HuH-7 (cell line): ENCODE results near the gene PSMA8.
"Not testable (repeated sequence)": the region's sequence is repeated elsewhere in the genome, so short reads cannot be mapped to it uniquely, and the experiment has no call there.

ENCODE experiments used
- DNase-seq: peaks from one replicate; pipeline ENCODE4 v3.0.0; 2011; ENCODE audit warnings: low spot score

PSMA8 gene

GRCh38 chr18:26176134-26176533 is 42.5 kb downstream of the PSMA8 start:
- no peak for DNase-seq

- DNase-seq, result no peak
These were observed 47.7 kb downstream of the PSMA8 start for GRCh38 chr18:26181343-26181826.

- no peak for DNase-seq
These were observed 49.9 kb downstream of the PSMA8 start for GRCh38 chr18:26183395-26184112.

DNA sequence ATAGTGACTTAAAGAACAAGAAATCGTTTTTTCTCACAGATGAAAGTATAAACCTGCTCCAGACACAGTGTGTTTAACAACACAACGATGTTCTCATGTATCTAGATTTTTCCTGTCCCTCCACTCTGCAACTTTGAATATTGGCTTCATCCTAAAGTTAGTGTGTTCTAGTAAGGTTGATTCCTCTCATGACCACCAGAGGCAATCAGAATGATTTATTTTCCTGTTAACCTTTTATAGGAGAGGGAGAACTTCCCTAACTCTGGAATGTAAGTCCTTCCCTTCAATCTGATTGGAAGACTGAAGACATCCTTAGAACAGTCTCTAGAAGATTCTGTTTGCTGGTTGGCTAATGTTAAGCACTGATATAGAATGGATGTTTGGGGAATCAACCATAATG is 51.6 kb downstream of the PSMA8 start:
- peak; percentile 4 for DNase-seq

DNA sequence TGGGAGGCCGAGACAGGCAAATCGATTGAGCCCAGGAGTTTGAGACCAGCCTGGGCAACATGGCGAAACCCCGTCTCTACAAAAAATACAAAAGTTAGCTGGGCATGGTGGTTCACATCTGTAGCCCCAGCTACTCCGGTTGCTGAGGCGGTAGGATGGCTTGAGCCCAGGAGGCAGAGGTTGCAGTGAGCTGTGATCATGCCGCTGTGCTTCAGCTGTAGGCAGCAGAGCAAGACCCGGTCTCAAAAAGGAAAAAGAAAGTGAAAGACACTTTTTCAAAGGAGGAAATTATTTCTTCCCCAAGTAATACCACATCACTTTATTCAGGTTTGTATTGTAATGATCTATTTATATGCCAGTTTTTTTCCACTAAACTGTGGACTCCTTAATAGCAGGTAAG is 56.8 kb downstream of the PSMA8 start:
- DNase-seq, result no peak

DNA sequence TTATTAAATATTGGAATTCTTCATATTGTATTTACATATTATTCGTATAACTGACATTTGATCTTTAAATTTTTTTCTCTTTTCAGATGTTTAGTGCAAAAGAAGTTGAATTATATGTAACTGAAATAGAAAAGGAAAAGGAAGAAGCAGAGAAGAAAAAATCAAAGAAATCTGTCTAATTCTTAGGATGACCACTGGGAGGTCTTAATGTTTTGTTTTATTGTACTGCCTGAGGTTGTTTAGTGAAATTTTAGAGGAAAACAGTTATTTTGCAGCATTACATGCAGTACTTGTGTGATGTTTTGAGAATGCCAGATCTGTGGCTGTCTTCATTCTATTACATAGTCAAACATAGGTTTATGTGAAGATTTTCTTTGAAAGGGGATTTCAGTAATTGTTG is 58.6 kb downstream of the PSMA8 start:
- no peak for DNase-seq

DNA sequence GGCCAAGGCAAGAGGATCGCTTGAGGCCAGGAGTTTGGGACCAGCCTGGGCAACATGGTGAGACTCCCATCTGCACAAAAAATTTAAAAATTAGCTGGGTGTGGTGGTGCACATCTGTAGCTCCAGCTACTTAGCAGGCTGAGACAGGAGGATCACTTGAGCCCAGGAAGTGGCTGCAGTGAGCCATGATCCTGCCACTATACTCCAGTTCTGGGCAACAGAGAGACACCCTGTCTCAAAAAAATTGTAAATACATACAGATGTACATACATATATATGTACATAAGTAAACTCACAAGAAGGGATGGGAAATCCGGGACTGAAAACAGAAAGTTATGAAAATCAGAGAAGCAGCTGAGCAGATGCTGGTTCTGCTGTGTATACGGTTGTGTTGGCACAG is 62.9 kb downstream of the PSMA8 start:
- DNase-seq, result no peak

GRCh38 chr18:26202001-26202400 is 68.3 kb downstream of the PSMA8 start:
- not testable (repeated sequence) for DNase-seq

GRCh38 chr18:26205318-26205717 is 71.6 kb downstream of the PSMA8 start:
- no peak for DNase-seq

DNA sequence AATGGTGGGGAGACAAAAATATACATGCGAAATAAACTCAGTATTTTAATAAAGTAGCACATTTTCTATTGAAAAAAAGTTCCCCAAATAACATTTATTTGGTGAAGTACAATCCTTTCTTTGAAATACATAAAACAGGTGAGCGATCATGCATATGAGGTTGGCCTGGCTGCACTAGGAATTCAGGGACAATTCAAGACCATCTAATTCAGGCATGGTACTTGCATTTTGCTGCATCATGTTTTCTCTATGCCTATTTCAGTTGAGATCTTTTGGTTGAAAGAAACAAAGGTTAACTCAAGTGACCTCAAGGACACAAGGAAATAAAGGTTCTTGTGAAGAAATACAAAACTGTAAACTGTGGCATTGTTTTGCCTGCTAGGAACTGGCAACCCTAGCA is 72.8 kb downstream of the PSMA8 start:
- no peak for DNase-seq

- no peak for DNase-seq
These were observed 74.3 kb downstream of the PSMA8 start for GRCh38 chr18:26207937-26208336.

DNA sequence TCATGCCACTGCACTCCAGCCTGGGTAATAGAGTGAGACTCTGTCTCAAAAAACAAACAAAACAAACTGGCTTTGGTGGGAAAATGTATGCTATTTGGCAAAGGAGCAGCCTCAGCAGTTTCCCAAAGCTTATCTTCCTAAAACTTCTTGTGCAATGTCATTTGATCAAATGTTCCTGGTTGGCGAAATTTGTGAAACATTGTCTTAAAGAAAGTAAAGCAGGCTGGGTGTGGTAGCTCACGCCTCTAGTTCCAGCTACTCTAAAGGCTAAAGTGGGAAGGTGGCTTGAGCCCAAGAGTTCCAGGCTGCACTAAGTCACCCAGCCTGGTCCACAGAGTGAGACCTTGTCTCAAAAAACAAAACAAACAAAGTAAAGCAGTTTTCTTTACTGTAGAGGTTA is 75.3 kb downstream of the PSMA8 start:
- no peak for DNase-seq

GRCh38 chr18:26210147-26210546 is 76.5 kb downstream of the PSMA8 start:
- no peak for DNase-seq

DNA sequence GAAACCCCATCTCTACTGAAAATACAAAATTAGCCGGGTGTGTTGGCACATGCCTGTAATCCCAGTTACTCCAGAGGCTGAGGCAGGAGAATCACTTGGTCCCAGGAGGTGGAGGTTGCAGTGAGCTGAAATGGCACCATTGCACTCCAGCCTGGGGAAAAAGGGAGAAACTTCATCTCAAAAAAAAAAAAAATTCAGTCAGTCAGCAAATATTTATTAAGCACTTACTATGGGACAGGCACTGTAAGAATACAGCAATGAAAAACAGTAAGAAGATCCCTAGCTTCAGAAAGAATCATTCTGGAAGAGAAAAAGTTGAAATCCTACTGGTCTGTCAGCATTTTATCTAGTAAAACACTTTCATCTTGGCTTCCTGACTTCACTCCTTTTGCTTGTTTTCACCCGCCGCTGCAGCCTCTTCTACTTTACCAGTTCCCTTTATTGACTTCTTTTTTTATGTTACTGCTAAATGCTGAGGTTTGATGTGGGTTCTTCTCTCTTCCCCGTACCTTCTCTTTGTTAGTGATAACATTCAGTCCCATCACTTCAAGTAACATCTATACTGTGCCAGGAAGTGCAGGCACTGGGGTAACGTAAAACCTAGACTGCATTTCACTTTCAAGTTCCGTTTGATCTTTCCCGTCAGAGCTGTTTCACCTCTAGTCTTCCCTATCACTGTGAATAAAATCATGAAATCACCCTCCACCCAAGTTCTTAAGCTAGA is 81.7 kb downstream of the PSMA8 start:
- DNase-seq, result no peak

GRCh38 chr18:26225022-26225693 is 91.5 kb downstream of the PSMA8 start:
- DNase-seq, result no peak

DNA sequence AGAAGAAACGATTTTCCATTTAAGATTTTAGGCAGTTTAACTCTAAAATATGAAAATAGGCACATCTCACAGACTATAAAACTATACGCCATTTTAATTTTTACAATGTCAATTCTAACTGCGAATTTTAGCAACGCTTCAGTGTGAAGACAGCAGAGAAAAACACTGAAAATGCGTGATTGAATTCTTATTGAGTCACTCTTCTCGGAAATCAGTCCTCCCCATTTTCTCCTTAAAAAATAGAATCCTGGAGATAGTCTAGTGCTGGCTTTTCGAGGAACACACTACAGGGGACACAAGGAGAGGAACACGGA is 92.2 kb downstream of the PSMA8 start:
- DNase-seq, result no peak

DNA sequence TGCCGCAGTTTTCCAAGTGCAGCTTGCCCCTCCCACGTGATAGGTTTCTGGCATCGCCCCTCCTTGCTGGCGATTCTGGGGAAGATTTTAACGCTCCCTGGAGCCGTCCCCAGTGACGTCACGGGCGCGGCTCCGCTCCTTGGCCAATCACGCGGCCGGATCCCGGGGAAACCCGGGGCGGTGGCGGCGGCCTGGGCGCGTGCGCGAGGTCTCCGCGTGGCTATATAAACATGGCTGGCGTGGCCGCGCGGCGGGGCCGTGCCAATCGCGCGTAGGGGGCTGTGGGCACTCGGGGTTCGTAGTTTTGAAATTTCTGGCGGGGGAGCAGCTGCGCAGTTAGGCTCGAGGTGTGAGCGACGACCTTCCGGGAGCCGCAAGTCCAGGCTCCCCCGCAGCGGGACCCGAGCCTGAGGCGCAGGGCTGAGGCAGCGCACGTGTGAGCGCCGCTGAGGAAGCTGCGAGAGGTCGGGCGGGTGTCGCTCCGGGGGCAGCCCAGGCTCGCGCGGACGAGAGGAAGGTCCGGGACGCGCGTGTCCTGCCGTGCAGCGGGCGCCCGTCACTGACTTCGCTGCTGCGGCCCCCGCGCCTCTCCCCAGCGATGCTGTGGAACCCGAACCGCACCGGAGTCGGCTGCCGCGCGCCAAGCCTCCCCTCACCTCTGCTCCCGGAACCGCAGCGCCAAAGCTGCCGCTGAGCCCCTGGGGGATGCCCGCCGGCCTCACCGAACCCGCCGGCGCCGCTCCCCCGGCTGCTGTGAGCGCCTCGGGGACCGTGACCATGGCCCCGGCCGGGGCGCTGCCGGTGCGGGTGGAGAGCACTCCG is 92.8 kb downstream of the PSMA8 start, which contains the start of gene TAF4B:
TAF4B (plus strand) TSS at position 217 of the 822 bp plus-strand sequence; CDS start at position 706, 489 bp downstream.
- peak; percentile 40 for DNase-seq

DNA sequence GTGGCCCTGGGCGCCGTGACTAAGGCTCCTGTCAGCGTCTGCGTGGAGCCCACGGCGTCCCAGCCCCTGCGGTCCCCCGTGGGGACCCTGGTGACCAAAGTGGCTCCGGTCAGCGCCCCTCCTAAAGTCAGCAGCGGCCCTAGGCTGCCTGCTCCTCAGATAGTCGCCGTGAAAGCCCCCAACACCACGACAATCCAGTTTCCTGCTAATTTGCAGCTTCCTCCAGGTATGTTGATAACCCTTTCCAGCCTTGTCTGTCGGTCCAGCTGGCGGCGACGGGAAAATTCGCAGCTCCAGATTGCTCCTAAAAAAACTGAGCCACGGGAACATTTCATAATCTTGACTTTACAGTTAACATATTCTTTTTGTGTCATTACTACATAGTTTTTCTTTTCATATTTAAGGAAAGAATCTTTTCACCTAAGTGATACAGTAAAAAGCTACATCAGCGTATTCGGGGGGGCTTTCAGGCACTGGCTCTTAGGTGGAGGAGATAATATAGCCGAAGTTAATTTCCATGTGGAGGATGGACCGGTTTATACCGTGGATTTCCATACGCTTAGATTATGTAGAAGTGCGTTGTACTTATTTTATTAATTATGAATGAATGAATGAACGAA is 93.5 kb downstream of the PSMA8 start:
- no peak for DNase-seq

DNA sequence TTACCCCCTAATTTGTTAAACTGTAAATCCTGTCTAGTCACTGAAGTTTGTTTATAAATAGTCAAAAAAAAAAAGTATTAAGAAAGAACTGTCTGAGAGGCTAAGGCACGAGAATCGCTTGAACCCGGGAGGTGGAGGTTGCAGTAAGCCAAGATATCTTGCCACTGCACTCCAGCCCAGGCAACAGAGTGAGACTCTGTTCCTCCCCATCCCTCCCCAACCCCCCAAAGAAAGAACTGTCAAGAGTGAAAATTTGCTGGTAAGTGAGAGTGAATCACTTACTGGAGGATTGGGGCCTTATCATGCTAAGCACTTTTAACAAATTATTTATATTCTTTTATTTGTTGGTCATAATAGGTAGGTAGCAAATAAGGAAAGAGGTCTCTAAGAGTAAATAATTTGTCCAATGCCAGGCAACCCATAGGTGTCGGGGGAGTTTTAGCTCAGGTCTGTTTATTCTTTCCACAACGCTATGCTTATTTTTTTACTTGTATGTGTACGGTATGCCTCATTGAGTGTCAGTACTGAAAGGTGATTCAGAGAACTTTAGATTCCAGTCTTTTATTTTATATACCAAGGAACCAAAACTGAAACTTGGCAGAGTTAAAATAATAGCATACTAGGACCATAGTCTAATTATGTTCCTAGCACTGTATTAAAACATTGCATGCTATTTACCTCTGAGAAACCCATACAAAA is 95.0 kb downstream of the PSMA8 start:
- no peak for DNase-seq

- DNase-seq, result no peak
These were observed 96.8 kb downstream of the PSMA8 start for GRCh38 chr18:26230497-26230896.

DNA sequence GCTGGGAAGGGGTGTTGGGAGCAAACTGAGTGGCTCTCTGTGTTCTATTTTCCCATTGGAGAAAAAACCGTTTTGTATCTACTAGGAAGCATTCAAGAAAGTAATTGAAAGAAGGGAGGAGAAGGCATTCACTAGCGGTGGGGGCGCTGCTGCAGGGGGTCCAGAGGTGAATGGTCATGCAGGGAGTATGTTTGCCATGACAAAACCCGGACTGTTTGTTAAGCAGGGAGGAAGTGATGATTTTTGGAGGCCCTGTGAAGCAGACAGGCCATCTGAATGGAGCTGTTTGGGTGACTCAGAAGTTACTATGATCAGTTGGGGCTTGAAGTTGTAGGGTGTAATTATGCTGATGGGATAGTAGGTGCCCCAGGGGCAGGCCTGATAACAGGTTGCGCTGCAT is 99.5 kb downstream of the PSMA8 start:
- no peak for DNase-seq
